ENCODE data around the gene CD79B.

CD79B gene

GRCh38 chr17:63931981-63932561 lies at the start of gene CD79B:
CD79B (minus strand) TSS chr17:63932331; CDS start chr17:63932261, 70 bp downstream.
- no peak for DNase-seq

DNA sequence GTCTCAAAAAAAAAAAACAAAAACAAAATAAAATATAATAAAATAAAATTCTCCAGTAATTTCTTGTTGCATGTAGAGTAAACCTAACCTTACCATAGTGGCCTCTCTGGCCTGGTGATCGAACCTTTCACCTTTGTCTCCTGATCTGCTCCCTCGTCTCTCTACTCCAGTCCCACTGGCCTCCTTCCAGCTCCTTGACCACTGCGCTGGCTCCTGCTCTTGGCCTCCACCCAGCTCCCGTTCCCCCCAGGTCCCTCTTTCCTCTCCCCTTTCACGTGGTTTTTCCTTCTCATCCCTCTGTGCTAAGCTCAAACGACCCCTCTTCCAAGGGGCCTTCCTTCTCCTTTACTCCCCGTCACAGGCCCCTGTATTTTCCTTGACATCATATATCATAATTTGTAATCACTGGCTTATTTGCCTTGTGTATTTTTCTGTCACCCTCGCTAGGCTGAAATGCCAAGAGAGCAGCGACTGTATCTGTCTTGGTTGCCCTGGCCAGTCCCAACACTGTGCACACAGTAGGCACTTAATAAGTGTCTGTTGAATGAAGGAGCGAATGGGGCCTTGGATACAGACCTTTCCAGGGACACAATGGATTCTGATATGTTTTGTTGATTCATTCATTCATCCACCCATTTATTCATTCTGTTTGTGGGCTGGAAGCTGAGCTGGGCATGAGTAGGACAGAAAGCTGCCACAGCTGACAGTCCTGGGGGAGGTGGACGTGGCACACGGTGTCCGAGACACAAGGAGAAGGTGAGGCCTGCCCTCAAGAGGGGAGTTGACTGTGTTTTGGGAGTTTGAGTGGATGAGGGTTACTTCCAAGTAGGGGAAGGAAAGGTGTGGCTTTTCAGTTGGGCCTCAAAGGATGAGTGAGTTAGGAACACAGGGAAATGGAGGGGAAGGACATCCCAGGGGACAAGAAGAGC lies 46.4 kb upstream of the CD79B start:
- DNase-seq, result no peak

DNA sequence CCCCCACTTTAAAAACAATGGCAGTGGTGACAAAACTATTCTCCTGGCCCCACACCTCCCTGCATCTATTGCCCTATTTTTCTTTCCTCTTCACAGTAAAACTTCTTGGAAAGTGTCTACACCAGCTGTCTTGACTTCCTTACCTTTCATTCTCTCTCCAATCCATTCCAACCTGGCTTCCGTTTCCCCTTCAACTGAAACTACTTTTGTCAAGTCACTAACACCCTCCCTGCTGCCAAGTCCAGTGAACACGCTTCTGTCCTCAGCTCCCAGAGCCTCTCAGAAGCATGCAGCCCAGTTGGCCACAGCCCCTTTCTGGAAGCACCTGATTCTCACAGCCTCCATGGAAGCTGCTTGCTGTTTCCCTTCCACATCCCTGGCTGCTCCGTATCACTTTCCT lies 44.6 kb upstream of the CD79B start:
- DNase-seq, result no peak

DNA sequence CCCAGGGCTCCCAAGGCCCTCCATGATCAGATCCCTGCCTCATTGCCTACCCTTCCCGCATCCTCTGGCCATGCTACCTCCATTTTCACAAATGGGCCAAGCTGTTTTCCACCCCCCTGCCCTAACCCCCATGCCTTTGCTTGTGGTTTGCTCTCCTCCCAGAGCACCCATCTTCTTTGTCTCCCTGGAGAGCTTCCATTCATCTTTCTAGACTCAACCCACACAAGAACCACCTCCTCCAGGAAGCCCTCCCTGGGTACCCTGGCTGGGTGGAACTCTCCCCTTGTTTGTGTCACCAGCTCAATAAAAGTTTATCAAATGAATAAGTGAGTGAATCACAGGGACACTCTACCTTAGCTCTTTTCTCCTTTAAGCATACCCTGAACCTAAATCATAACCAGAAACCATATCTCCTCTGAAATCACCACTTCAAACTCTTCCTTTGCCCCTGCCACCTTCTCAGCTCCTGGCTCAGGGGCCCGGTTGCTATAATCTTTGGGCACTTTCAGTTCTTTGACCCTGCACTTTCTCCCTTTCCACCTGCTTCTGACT lies 43.5 kb upstream of the CD79B start:
- no peak for DNase-seq

GRCh38 chr17:63974594-63975192 lies 42.6 kb upstream of the CD79B start:
- peak; percentile 47 for DNase-seq

DNA sequence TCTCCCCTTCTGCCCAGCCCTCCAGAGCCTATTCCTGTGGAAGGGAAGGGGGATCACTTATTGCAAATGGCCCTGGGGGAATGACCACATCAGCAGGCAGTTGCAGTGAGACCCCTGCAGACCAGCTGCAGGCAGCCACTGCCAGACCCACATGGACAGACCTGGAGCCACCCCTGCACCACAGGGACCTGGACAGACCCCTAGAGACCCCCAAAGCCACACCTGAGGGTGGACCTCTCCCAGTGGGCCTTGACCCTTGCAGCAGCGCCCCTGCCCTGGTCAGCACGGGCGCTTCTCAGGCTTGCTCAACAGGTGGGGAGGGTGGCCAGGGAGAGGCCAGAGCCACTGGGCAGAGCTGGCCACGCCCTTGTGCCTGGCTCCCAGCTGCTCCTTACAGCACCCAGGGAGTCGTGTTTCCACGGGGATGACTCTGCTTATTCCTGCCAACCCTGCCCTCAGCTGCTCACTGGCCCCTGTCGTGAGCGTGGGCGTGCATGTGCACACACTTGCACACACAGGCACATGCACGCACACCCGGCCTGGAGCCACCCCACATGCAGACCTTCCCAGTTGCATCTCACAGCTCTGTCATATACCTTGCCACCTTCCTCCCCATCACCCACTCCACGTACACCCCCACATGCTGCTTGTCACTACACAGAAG lies 41.9 kb upstream of the CD79B start:
- DNase-seq, result peak; percentile 37

DNA sequence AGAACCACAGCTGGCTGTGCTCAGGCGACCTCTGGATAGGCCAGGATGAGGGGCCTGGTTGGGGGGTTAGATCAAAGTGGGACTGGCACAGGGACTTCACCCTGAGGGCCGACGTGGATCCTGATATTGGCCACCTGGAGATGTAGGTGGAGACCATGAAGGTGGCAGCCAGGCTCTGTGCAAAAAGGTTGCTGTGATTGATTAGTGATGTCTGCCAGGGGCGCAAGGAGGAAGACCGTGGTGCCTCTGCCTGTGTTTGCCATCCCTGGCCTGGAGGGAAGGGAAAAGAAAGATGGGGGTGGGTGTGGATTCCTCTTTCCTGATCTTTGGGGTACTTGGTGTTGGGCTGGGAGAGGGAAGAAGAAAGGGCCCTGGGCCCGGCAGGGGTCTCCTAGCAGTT lies 41.1 kb upstream of the CD79B start:
- no peak for DNase-seq

- DNase-seq, result no peak
These were observed 40.7 kb upstream of the CD79B start, which contains the start of gene SCN4A for GRCh38 chr17:63972796-63973195. SCN4A (minus strand) TSS chr17:63972918; CDS start chr17:63972841, 77 bp downstream.

DNA sequence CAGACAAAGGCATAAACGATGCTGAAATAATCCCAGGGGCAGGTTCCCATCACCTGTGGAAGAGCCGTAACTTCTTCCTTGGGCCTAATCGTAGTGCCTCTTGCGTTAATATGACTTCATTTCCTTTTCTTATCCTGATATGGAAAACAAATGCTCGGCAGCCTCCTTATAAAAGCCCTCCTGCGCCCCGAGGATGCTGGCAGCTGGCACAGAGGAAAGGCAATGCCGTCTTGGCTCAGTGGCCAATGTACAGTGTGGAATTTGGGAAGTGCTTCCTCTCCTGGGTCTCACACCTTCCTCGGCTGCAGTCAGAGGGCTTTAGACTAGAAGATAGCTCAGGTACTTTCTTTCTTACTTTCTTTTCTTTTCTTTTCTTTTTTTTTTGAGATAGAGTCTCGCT lies 37.1 kb upstream of the CD79B start:
- no peak for DNase-seq

DNA sequence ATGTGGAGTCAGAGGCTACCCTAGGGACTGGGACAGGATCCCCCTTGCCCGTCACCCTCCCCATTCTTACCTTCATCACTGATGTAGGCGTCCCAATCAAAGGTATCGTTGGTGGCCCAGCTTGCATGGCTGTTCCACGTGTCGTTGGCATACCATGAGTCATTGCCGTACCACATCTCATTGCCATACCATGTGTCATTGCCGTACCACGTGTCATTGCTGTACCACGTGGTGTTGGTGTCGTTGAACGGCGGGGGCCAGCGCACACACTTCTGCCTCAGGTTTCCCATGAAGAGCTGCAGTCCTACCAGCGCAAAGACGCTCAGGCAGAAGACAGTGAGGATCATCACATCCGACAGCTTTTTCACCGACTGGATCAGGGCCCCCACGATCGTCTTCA lies 35.8 kb upstream of the CD79B start:
- no peak for DNase-seq

- no peak for DNase-seq
These were observed 34.6 kb upstream of the CD79B start for GRCh38 chr17:63966646-63967264.

DNA sequence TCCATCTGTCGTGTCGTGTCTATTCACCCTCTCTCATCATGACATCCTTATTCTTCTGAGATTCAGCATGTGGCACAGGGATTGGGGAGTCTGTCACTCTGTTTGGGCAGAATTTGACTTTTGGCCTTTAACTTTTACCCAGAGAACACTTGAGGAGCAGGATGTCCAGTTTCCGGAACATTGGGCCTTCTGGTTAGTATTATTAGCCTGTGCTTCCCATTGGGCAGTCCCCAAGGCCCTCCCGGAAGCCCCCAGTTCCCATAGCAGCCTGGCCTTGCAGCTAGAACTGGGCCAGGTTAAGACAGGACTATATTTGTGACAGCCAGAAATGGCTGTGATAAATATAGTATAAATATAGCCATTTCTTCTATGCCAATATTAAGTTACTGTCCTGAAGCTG lies 31.0 kb upstream of the CD79B start:
- no peak for DNase-seq

DNA sequence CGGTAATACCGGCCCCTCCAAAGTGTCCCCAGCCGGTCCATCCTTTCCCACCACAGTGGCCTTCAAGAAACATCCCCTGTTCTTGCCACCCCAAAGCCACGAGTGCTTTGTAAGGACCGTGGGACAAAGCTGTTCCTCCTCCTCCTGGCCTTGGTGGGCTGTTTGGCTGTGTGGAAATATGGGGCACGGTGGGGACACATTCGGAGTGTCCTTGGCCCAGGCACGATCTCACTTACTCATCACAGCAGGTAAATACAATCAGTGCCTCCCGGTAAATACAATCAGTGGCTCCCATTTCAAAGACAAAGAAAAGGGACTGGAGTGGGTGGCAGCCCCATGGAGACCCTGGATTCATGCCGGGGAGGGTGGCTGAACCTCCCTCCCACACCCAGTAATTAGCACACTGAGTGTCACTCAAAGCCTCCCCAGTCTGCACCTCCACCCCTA lies 30.2 kb upstream of the CD79B start:
- DNase-seq, result no peak

DNA sequence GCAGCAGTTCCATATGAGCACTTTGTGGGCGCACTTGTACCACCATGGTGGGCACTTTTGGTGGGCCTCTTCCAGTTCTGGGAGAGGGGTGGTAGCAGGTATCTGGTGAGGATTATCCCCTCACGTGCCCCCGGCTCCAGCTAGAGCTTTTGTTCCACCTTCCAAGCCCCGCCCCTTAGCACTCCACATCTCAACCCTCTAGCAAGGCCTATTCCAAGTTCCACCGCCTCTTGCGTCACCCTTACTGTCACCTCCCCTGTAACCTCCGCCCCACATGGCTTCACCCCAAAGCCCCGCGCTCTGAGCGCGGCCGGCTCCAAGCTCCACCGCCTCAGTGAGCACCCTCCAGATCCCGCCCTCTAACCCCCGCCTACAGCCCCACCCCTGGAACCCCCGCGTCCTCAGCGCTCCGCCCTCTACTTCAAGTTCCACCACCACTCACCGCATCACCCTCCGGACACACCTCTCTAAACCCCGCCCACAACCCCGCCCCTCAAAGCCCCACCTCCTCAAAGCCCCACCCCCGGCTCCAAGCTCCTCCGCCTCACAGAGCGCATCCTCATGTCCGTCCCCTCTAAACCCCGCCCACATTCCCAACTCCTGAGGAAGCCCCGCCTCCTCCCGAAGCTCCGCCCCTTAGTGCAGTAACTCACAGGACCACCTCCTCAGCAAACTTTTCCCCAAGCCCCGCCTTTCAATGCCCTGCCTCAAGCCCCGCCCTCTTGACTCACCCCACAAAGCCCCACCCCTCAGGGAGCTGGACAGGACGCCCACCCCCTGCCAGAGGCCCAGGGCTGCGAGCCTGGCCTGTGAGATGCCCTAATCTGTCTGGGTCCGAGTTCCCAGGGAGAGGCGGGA lies 29.5 kb upstream of the CD79B start:
- peak; percentile 17 for DNase-seq

GRCh38 chr17:63960430-63960829 lies 28.3 kb upstream of the CD79B start:
- DNase-seq, result no peak

- no peak for DNase-seq
These were observed 27.9 kb upstream of the CD79B start for GRCh38 chr17:63960006-63960405.

GRCh38 chr17:63956296-63956920 lies 24.3 kb upstream of the CD79B start:
- DNase-seq, result peak; percentile 52

DNA sequence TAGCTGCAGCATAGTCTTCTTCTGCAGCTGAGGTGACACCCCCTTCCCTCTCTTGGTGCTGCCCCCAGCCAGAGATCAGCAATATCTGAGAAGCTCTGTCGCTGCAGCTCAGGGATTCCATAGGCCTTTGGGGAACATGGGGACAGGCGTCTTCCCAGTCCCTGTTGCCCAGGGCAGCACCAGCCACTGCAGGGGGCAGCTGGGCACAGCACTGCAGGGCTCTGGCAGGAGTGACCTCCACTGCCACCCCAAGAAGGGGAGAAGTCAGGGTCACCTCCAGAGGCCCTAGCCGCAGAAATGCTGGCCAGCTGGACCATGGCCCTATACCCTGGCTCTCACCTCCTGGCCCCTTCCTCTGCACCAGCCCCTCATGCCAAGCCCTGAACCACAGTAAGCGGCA lies 23.7 kb upstream of the CD79B start:
- no peak for DNase-seq

DNA sequence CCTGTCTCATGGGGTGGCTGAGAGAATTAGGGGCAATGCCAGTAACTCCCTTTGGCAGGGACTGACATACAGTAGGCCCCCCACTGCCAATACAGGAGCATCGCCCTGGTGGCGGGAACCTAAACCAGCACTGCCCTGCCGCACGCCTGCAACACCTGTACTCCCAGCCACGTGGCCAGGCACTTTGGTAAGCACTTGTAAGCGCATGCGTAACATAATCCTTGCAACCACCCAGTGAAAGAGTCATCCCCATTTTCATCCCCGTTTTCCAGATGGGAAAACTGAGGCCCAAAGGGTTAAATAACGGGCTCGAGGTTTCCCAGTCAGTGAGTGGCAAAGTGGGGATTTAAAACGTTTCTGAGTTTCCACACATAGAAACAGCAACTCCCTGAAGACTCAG lies 23.1 kb upstream of the CD79B start:
- DNase-seq, result no peak

DNA sequence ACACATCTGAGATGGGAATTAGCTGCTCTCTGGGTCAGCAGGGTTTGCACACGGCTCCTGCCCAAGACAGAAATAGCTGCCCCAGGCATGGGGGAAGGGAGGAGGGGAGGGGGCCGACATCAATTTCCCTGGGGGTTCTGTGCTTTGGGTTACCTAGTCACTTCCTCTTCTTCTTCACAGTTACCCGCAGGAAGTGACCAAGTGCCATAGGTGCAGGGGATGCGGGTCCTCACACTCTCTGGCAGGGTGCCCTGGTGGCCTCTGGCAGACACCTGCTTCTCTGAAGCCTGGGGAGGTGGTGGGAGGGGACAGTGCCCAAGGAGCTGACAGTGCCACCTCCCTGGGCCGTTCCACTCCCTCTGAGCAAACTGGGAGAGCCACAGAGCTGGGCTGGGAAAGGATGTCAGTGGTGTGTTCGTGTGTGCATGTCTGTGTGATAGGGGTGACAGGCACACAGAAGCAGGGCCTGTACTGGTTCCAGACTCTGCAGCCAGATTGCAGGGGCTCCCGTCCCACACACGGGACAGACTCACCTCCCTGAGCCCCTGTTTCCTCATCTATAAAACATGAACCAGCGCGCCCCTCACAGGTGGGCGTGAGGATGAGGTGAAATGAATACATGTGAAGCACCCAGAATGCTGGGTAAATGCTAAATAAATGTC lies 22.4 kb upstream of the CD79B start:
- no peak for DNase-seq

Data from HCEC 1CT (cell line).